ENCODE data around the gene KCNQ5. TPM values are rescaled to one million over a fixed set of nuclear protein-coding genes. Genes with fewer than 3 reads are reported as not detected.

The KCNQ5 gene
- total RNA-seq, 1 experiment from 2014 or later = 17.8 TPM

DNA sequence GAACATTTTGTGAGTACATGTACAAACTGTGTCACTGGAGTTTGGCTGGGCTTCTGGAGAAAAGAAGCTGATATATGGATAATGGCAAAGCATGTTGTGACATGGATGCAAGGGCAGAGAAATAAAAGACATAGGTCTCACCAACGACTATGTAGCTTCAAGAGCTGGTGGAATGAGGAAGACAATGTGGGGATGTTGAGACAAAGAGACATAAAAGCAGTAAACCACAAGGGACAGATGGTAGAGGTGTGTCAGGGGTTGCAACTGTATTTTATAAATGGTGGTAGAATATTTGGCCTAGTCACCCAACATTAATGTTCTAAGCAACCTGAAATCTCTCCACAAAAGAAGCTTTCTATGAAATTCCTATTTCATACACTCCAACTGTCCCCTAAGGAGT, 199.0 kb downstream of the KCNQ5 start:
- Histone ChIP-seq H3K9me3 (ENCODE audit: low read depth, low read length, poor library complexity, severe bottlenecking) (no peaks in the 10 kb centered on the region), H3K4me3 (ENCODE audit: low read depth, low read length, poor library complexity, severe bottlenecking) (no peak overlapping the region), H3K4me1 (ENCODE audit: insufficient read depth, low read length, poor library complexity, severe bottlenecking) (no peaks in the 10 kb centered on the region), H3K27ac (ENCODE audit: low read depth, low read length, poor library complexity, severe bottlenecking) (no peak overlapping the region), H3K36me3 (ENCODE audit: insufficient read depth, low read length, poor library complexity, severe bottlenecking) (no peaks in the 10 kb centered on the region), H3K27me3 (replicated peaks; ENCODE audit: insufficient read depth, low read depth, low read length, poor library complexity) (no peaks in the 10 kb centered on the region)
- no peak for DNase-seq (ENCODE audit: low spot score)
- intact Hi-C loops (cut with micrococcal nuclease; ENCODE audit: unreplicated experiment) = no loop called here
- ChIA-PET CTCF (no interaction called here), POLR2A (ENCODE audit: low non-redundant PET) (no interaction called here)
- no TSS peak for BruUV-seq (replicated peaks)
- TF ChIP-seq, protein P1, sequence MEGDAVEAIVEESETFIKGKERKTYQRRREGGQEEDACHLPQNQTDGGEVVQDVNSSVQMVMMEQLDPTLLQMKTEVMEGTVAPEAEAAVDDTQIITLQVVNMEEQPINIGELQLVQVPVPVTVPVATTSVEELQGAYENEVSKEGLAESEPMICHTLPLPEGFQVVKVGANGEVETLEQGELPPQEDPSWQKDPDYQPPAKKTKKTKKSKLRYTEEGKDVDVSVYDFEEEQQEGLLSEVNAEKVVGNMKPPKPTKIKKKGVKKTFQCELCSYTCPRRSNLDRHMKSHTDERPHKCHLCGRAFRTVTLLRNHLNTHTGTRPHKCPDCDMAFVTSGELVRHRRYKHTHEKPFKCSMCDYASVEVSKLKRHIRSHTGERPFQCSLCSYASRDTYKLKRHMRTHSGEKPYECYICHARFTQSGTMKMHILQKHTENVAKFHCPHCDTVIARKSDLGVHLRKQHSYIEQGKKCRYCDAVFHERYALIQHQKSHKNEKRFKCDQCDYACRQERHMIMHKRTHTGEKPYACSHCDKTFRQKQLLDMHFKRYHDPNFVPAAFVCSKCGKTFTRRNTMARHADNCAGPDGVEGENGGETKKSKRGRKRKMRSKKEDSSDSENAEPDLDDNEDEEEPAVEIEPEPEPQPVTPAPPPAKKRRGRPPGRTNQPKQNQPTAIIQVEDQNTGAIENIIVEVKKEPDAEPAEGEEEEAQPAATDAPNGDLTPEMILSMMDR (conservative IDR thresholded peaks at IDR 0.05; ENCODE audit: low read depth, low read length) = no peak
- no peak for TF ChIP-seq EZH2 (IDR thresholded peaks at IDR 0.05; ENCODE audit: borderline replicate concordance, low read depth, low read length, poor library complexity, severe bottlenecking)

DNA sequence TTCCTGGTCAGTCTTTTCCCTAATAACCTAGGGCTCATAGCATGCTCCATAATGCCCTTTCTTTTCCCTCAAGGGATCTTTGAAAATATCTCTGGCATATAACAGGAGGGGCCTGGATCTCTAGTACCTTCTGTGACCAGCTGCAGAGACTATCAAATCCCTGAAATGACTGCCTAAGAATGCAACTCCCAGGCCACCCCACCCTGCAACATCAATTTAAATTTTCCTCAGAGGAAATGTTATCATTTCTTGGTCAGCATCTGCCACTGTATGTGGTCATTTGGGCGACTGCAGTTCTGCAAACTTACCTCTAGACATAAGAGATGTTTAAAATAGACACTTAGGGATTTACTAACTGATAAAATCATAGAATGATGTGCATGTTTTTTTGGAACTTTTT, 200.2 kb downstream of the KCNQ5 start:
- no peaks in the 10 kb centered on the region for H3K36me3 ChIP-seq (ENCODE audit: insufficient read depth, low read length, poor library complexity, severe bottlenecking)
- TF ChIP-seq, protein P1 (conservative IDR thresholded peaks at IDR 0.05; ENCODE audit: low read depth, low read length) = no peak
- no peak for TF ChIP-seq EZH2 (IDR thresholded peaks at IDR 0.05; ENCODE audit: borderline replicate concordance, low read depth, low read length, poor library complexity, severe bottlenecking)
- CTCF ChIA-PET = no interaction called here
- H3K27me3 ChIP-seq (replicated peaks; ENCODE audit: insufficient read depth, low read depth, low read length, poor library complexity) = no peaks in the 10 kb centered on the region
- no peak overlapping the region for H3K4me3 ChIP-seq (ENCODE audit: low read depth, low read length, poor library complexity, severe bottlenecking)
- H3K4me1 ChIP-seq (ENCODE audit: insufficient read depth, low read length, poor library complexity, severe bottlenecking) = no peaks in the 10 kb centered on the region
- POLR2A ChIA-PET (ENCODE audit: low non-redundant PET) = no interaction called here
- H3K27ac ChIP-seq (ENCODE audit: low read depth, low read length, poor library complexity, severe bottlenecking) = no peak overlapping the region
- no peak for DNase-seq (ENCODE audit: low spot score)
- no peaks in the 10 kb centered on the region for H3K9me3 ChIP-seq (ENCODE audit: low read depth, low read length, poor library complexity, severe bottlenecking)
- intact Hi-C loops (cut with micrococcal nuclease; ENCODE audit: unreplicated experiment) = no loop called here
- no TSS peak for BruUV-seq (replicated peaks)

DNA sequence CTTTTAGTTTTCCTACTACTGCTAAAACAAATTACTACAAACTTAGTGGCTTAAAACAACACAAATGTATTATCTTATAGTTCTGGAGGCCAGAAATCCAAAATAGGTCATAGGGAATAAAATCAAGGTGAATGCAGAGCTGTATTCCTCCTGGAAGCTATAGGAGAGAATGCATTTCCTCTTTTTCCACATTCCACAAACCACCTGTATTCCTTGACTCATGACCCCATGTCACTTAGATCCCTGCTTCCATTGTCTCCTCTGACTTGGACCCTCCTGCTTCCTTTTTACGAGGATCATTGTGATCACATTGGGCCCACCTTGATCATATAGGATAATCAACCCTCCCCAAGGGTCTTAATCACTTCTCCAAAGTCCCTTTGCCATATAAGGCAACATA, 200.8 kb downstream of the KCNQ5 start:
- TF ChIP-seq, protein P1 (conservative IDR thresholded peaks at IDR 0.05; ENCODE audit: low read depth, low read length) = no peak
- TF ChIP-seq EZH2 (IDR thresholded peaks at IDR 0.05; ENCODE audit: borderline replicate concordance, low read depth, low read length, poor library complexity, severe bottlenecking) = no peak
- H3K36me3 ChIP-seq (ENCODE audit: insufficient read depth, low read length, poor library complexity, severe bottlenecking) = no peaks in the 10 kb centered on the region
- DNase-seq (ENCODE audit: low spot score) = no peak
- no peaks in the 10 kb centered on the region for H3K4me1 ChIP-seq (ENCODE audit: insufficient read depth, low read length, poor library complexity, severe bottlenecking)
- peaks cover 4% of the 10 kb centered on the region for H3K9me3 ChIP-seq (ENCODE audit: low read depth, low read length, poor library complexity, severe bottlenecking)
- POLR2A ChIA-PET (ENCODE audit: low non-redundant PET) = no interaction called here
- H3K4me3 ChIP-seq (ENCODE audit: low read depth, low read length, poor library complexity, severe bottlenecking) = no peak overlapping the region
- BruUV-seq (replicated peaks) = no TSS peak
- CTCF ChIA-PET = no interaction called here
- H3K27me3 ChIP-seq (replicated peaks; ENCODE audit: insufficient read depth, low read depth, low read length, poor library complexity) = no peaks in the 10 kb centered on the region
- intact Hi-C loops (cut with micrococcal nuclease; ENCODE audit: unreplicated experiment) = no loop called here
- H3K27ac ChIP-seq (ENCODE audit: low read depth, low read length, poor library complexity, severe bottlenecking) = no peak overlapping the region
